Memory B cell (primary cell): Measurements from ENCODE around the gene C16orf86.
"Not testable (repeated sequence)": the region's sequence is repeated elsewhere in the genome, so short reads cannot be mapped to it uniquely, and the experiment has no call there.

Experiments
- ATAC-seq: fragments of 150-1000 bp; cut with Tn5 transposase; 2 replicates; pipeline ENCODE4 v1.10.0; 2021; ENCODE audit warnings: low read depth, mild to moderate bottlenecking, moderate library complexity
- DNase-seq, 2 donors: peaks; one replicate each; pipeline ENCODE4 v3.0.0; 2022; ENCODE audit warnings: low spot score in 2 of 2
- H3K27ac Mint-ChIP-seq: one replicate; pipeline ENCODE4 v1.8.0; 2022; ENCODE audit warnings: mild to moderate bottlenecking, moderate library complexity, mixed read lengths
- H3K27me3 Mint-ChIP-seq: one replicate; pipeline ENCODE4 v1.8.0; 2022; ENCODE audit warnings: mixed read lengths
- H3K36me3 Mint-ChIP-seq: one replicate; pipeline ENCODE4 v1.8.0; 2022; ENCODE audit warnings: mild to moderate bottlenecking, mixed read lengths
- H3K4me1 Mint-ChIP-seq: one replicate; pipeline ENCODE4 v1.8.0; 2022; ENCODE audit warnings: mixed read lengths
- H3K4me3 Mint-ChIP-seq: one replicate; pipeline ENCODE4 v1.8.0; 2022; ENCODE audit warnings: mild to moderate bottlenecking, moderate library complexity, mixed read lengths
- H3K9me3 Mint-ChIP-seq: one replicate; pipeline ENCODE4 v1.8.0; 2022; ENCODE audit warnings: mixed read lengths

C16orf86 gene

GRCh38 chr16:67678354-67679023, 11.9 kb downstream of the C16orf86 start:
- no peak for DNase-seq
- no peaks in the 10 kb centered on the region for H3K27me3 Mint-ChIP-seq
- H3K27ac Mint-ChIP-seq = no peak overlapping the region
- H3K36me3 Mint-ChIP-seq = peaks cover 2% of the 10 kb centered on the region
- no peak for ATAC-seq
- no peaks in the 10 kb centered on the region for H3K9me3 Mint-ChIP-seq
- H3K4me1 Mint-ChIP-seq = peaks cover 9% of the 10 kb centered on the region
- no peak overlapping the region for H3K4me3 Mint-ChIP-seq

GRCh38 chr16:67679935-67680897, 13.6 kb downstream of the C16orf86 start:
- DNase-seq = no peak
- no peak overlapping the region for H3K27ac Mint-ChIP-seq
- H3K4me3 Mint-ChIP-seq = no peak overlapping the region
- H3K4me1 Mint-ChIP-seq = peaks cover 3% of the 10 kb centered on the region
- H3K27me3 Mint-ChIP-seq = no peaks in the 10 kb centered on the region
- no peaks in the 10 kb centered on the region for H3K9me3 Mint-ChIP-seq
- peaks cover 5% of the 10 kb centered on the region for H3K36me3 Mint-ChIP-seq
- no peak for ATAC-seq

GRCh38 chr16:67683767-67684166, 17.2 kb downstream of the C16orf86 start:
- Mint-ChIP-seq H3K27me3 (no peaks in the 10 kb centered on the region), H3K27ac (no peak overlapping the region), H3K9me3 (no peaks in the 10 kb centered on the region), H3K36me3 (peaks cover 9% of the 10 kb centered on the region), H3K4me1 (peaks cover 9% of the 10 kb centered on the region), H3K4me3 (no peak overlapping the region)
- DNase-seq (no peak), ATAC-seq (no peak)

GRCh38 chr16:67685388-67686112, 18.9 kb downstream of the C16orf86 start:
- peak; percentile 32 to 38 for DNase-seq
- Mint-ChIP-seq H3K9me3 (no peaks in the 10 kb centered on the region), H3K36me3 (peaks cover 9% of the 10 kb centered on the region), H3K27ac (peak overlapping the region; percentile 18), H3K4me1 (peaks cover 11% of the 10 kb centered on the region), H3K27me3 (no peaks in the 10 kb centered on the region), H3K4me3 (peak overlapping the region; percentile 67)
- ATAC-seq = peak; percentile 99

GRCh38 chr16:67693517-67694285, 27.1 kb downstream of the C16orf86 start:
- not testable (repeated sequence) for DNase-seq, H3K4me3 Mint-ChIP-seq, ATAC-seq, H3K27me3 Mint-ChIP-seq, H3K27ac Mint-ChIP-seq, H3K9me3 Mint-ChIP-seq, H3K36me3 Mint-ChIP-seq
- peaks cover 13% of the 10 kb centered on the region for H3K4me1 Mint-ChIP-seq

GRCh38 chr16:67694611-67695010, 28.0 kb downstream of the C16orf86 start:
- no peak for DNase-seq
- Mint-ChIP-seq H3K27ac (peak overlapping the region; percentile 45), H3K9me3 (no peaks in the 10 kb centered on the region), H3K4me3 (no peak overlapping the region), H3K27me3 (no peaks in the 10 kb centered on the region), H3K4me1 (peaks cover 13% of the 10 kb centered on the region), H3K36me3 (peaks cover 7% of the 10 kb centered on the region)
- no peak for ATAC-seq

GRCh38 chr16:67697422-67698185, 31.0 kb downstream of the C16orf86 start:
- Mint-ChIP-seq H3K27ac (peak overlapping the region; percentile 78), H3K4me1 (peaks cover 8% of the 10 kb centered on the region), H3K4me3 (no peak overlapping the region), H3K36me3 (peaks cover 5% of the 10 kb centered on the region), H3K9me3 (no peaks in the 10 kb centered on the region), H3K27me3 (no peaks in the 10 kb centered on the region)
- ATAC-seq = no peak
- no peak for DNase-seq

- ATAC-seq = no peak
- no peaks in the 10 kb centered on the region for H3K9me3 Mint-ChIP-seq
- H3K27me3 Mint-ChIP-seq = no peaks in the 10 kb centered on the region
- peaks cover 11% of the 10 kb centered on the region for H3K4me1 Mint-ChIP-seq
- no peak overlapping the region for H3K27ac Mint-ChIP-seq
- DNase-seq = no peak
- peaks cover 7% of the 10 kb centered on the region for H3K36me3 Mint-ChIP-seq
- no peak overlapping the region for H3K4me3 Mint-ChIP-seq
These were observed 32.7 kb downstream of the C16orf86 start for GRCh38 chr16:67699265-67699664.

- H3K27me3 Mint-ChIP-seq = no peaks in the 10 kb centered on the region
- no peak for DNase-seq
- H3K9me3 Mint-ChIP-seq = no peaks in the 10 kb centered on the region
- ATAC-seq = no peak
- peaks cover 13% of the 10 kb centered on the region for H3K4me1 Mint-ChIP-seq
- peak overlapping the region; percentile 5 for H3K27ac Mint-ChIP-seq
- H3K4me3 Mint-ChIP-seq = no peak overlapping the region
- peaks cover 10% of the 10 kb centered on the region for H3K36me3 Mint-ChIP-seq
These were observed 34.8 kb downstream of the C16orf86 start for GRCh38 chr16:67701420-67701819.

GRCh38 chr16:67702130-67702529, 35.5 kb downstream of the C16orf86 start:
- no peaks in the 10 kb centered on the region for H3K9me3 Mint-ChIP-seq
- DNase-seq (no peak), ATAC-seq (no peak)
- H3K27me3 Mint-ChIP-seq = no peaks in the 10 kb centered on the region
- peaks cover 11% of the 10 kb centered on the region for H3K36me3 Mint-ChIP-seq
- no peak overlapping the region for H3K4me3 Mint-ChIP-seq
- no peak overlapping the region for H3K27ac Mint-ChIP-seq
- H3K4me1 Mint-ChIP-seq = peaks cover 11% of the 10 kb centered on the region

GRCh38 chr16:67703626-67704025, 37.0 kb downstream of the C16orf86 start:
- no peak overlapping the region for H3K27ac Mint-ChIP-seq
- H3K36me3 Mint-ChIP-seq = peaks cover 7% of the 10 kb centered on the region
- DNase-seq = no peak
- no peaks in the 10 kb centered on the region for H3K9me3 Mint-ChIP-seq
- no peak for ATAC-seq
- H3K4me1 Mint-ChIP-seq = peaks cover 9% of the 10 kb centered on the region
- H3K27me3 Mint-ChIP-seq = no peaks in the 10 kb centered on the region
- H3K4me3 Mint-ChIP-seq = no peak overlapping the region

- DNase-seq (no peak), ATAC-seq (no peak)
- no peak overlapping the region for H3K27ac Mint-ChIP-seq
- no peaks in the 10 kb centered on the region for H3K9me3 Mint-ChIP-seq
- H3K4me3 Mint-ChIP-seq = no peak overlapping the region
- peaks cover 6% of the 10 kb centered on the region for H3K36me3 Mint-ChIP-seq
- no peaks in the 10 kb centered on the region for H3K27me3 Mint-ChIP-seq
- peaks cover 9% of the 10 kb centered on the region for H3K4me1 Mint-ChIP-seq
These were observed 37.5 kb downstream of the C16orf86 start for GRCh38 chr16:67704110-67704509.

GRCh38 chr16:67707210-67707609, 40.6 kb downstream of the C16orf86 start:
- H3K4me3 Mint-ChIP-seq = no peak overlapping the region
- no peak overlapping the region for H3K27ac Mint-ChIP-seq
- H3K9me3 Mint-ChIP-seq = no peaks in the 10 kb centered on the region
- peaks cover 15% of the 10 kb centered on the region for H3K4me1 Mint-ChIP-seq
- peaks cover 13% of the 10 kb centered on the region for H3K36me3 Mint-ChIP-seq
- ATAC-seq = no peak
- DNase-seq = no peak
- no peaks in the 10 kb centered on the region for H3K27me3 Mint-ChIP-seq
